ENCODE measurements around the gene TSPYL4. TPM values are rescaled to one million over a fixed set of nuclear protein-coding genes. Genes with fewer than 3 reads are reported as not detected.
A peak's percentile ranks its signal among the peaks of the same experiment; 100 is the strongest.
"Not testable (repeated sequence)": the region's sequence is repeated elsewhere in the genome, so short reads cannot be mapped to it uniquely, and the experiment has no call there.

Gene TSPYL4
- 10 to 100 TPM; 16.9 TPM for total RNA-seq

DNA sequence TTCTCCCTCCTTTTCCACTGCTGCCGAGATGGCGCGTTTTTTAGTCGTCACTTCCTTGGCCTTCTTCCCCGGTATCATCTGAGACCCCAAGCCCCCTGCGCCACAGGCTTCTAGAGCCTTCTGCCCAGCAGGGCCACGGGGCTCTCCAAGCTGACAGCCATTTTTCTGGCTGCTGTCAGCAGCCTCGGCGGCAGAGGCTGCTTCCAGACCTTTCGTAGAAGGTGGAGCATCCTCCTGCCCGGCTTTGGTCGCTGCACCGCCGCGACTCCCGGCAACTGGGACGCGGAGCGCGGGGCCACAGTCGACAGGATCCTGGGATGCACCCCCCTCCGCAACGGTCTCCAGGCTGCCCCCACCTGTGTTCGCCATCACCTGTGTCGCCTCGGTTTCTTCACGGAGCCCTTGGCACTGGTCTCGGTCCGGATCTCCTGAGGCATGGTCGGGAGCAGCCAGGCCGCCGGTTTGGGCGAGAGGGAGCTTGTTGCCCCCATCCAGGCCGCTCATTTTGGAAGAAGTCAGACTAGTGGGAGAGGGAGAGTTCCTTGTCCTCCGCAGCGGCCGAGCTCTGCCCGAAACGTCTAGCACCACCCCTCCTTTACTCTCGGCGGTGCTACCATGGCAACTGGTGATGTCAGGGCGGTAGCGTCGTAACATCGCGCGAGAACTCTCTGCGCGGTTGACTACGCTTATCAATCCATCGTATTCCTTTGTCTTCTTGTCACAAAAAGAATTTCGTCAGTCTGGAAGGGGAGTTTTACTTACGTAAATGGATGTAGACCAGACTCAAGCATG is at the start of gene TSPYL4:
TSPYL4 (minus strand) TSS at position 571 of the 792 bp plus-strand sequence; CDS start at position 504, 67 bp downstream.
- Mint-ChIP-seq H3K36me3 (ENCODE audit: low read depth) (peaks cover 8% of the 10 kb centered on the region), H3K4me3 (no peak within 1 kb of the TSS), H3K4me1 (peaks cover 17% of the 10 kb centered on the region), H3K27ac (no peak within 1 kb of the TSS), H3K9me3 (no peaks in the 10 kb centered on the region), H3K27me3 (no peaks in the 10 kb centered on the region)
- DNase-seq = peak; percentile 92
- ChIA-PET POLR2A (interaction anchor here (0.6 to 7.6 kb wide), 9 partner anchors 8 to 326 kb away, joined by 3 to 98 read pairs (median 4); partner anchors contain the start of genes NT5DC1, RWDD1 and TSPYL1), CTCF (interaction anchor here (0.7 to 2.7 kb wide), 10 partner anchors 8 to 318 kb away, joined by 3 to 12 read pairs (median 4); partner anchors contain the start of genes RWDD1 and TSPYL1)

DNA sequence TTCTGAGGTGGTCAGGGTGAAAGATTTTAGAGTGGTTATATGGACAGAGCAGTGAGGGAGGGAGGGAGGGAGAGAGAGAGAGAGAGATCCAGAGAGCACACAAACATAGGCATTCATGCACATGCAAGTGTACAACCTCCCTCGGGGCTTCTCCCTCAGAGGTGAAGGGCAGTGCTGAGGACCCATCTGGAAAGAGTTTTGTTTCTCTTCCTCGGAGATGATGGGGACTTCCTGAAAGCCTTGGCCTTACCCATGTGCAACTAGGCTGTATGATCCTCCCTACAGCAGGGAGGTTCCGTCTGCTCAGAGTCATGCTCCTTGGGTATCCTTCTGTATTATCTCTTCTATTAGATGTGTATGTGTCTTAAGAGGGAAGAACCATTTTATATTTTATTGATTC is 47.2 kb upstream of the TSPYL4 start:
- Mint-ChIP-seq H3K36me3 (ENCODE audit: low read depth) (no peaks in the 10 kb centered on the region), H3K4me3 (no peak overlapping the region), H3K27ac (no peak overlapping the region), H3K4me1 (no peaks in the 10 kb centered on the region), H3K27me3 (peaks cover 1% of the 10 kb centered on the region), H3K9me3 (peaks cover 3% of the 10 kb centered on the region)
- ChIA-PET POLR2A (no interaction called here), CTCF (no interaction called here)
- no peak for DNase-seq

DNA sequence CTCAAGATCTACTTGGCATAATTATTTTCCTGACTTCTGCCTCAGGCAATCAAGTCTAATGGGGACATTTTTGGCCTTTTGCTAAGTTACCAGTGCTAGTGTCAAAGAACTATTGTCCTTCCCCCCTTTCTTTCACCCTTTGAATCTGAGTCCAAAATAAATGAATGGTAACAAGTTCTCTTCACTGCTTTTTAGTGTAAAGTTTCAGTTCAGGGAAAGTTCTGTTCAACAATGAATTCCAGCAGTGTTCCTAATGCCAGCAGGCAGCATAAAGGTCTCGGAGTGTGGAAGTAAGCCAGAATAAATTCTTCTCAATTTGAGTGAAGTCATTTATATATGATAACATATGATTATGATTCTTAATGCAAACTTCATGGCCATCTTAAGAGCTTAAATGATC is 46.7 kb upstream of the TSPYL4 start:
- peaks cover 3% of the 10 kb centered on the region for H3K9me3 Mint-ChIP-seq
- CTCF ChIA-PET = no interaction called here

DNA sequence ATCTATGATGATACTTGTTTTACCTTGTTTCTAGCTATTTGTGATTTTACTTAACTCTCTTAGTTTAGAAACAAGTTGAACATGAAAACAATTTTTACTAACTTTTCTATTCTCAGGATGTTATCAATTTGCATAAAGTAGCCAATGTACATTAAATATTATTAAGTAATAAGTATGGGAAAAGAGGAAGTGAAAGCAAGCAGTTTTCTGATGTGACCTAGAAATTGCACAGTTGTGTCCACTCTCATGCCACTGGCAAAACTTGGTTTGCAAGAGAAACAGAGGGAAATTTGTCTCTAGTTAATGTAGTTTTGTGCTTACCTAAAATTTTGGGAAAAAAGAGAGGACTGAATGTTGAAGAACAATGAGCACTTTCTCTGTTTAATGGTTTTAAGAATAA is 45.1 kb upstream of the TSPYL4 start:
- Mint-ChIP-seq H3K36me3 (ENCODE audit: low read depth) (no peaks in the 10 kb centered on the region), H3K4me3 (no peak overlapping the region), H3K4me1 (no peaks in the 10 kb centered on the region), H3K27ac (no peak overlapping the region), H3K27me3 (peaks cover 3% of the 10 kb centered on the region), H3K9me3 (peaks cover 3% of the 10 kb centered on the region)
- ChIA-PET CTCF (interaction anchor here (1.3 kb wide), 1 partner anchor 235 kb away, joined by 4 read pairs; no protein-coding TSS in a partner anchor), POLR2A (no interaction called here)
- no peak for DNase-seq

More for the DNA sequence above, 46.7 kb upstream of the TSPYL4 start:
- DNase-seq = no peak
- no peaks in the 10 kb centered on the region for H3K4me1 Mint-ChIP-seq
- POLR2A ChIA-PET = no interaction called here
- H3K27me3 Mint-ChIP-seq = peaks cover 1% of the 10 kb centered on the region
- no peaks in the 10 kb centered on the region for H3K36me3 Mint-ChIP-seq (ENCODE audit: low read depth)
- H3K27ac Mint-ChIP-seq = no peak overlapping the region
- no peak overlapping the region for H3K4me3 Mint-ChIP-seq

DNA sequence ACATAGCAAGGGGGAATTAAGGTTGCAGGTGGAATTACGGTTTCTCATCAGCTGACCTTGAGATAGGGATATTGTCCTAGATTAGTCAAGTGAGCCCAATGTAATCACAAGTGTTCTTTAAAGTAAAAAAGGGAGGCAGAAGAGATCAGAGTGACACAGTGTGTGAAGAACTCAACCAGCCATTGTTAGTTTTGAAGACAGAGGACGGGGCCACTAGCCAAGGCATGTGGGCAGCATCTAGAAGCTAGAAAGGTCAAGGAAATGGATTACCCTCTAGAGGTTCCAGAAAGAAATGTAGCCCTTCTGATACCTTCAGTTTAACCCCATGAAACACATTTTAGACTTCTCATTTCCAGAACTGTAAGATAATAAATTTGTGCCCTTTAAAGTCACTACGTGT is 44.4 kb upstream of the TSPYL4 start:
- Mint-ChIP-seq H3K9me3 (peaks cover 3% of the 10 kb centered on the region), H3K27ac (no peak overlapping the region), H3K27me3 (peaks cover 3% of the 10 kb centered on the region), H3K4me3 (no peak overlapping the region), H3K36me3 (ENCODE audit: low read depth) (no peaks in the 10 kb centered on the region), H3K4me1 (no peaks in the 10 kb centered on the region)
- ChIA-PET POLR2A (no interaction called here), CTCF (interaction anchor here (1.3 kb wide), 1 partner anchor 236 kb away, joined by 4 read pairs; no protein-coding TSS in a partner anchor)
- DNase-seq = no peak

DNA sequence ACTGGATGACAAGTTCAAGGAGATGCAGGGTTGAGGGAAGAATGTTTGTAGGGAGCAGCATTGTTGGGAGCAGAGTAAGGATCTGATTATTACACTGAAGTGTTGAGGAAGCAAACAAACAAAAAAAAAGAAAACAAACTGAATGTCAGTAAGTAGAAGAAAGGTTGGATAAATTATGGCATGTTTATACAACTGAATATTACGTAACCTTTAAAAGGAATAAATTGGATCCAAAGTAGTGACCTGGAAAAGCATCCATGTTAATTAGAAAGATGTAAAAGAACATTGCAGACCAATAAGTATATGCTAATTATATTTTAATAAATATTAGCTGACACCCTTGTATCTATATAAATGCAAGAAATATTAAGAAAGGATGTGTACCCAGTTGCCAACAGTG is 38.7 kb upstream of the TSPYL4 start:
- POLR2A ChIA-PET = interaction anchor here (0.9 kb wide), 1 partner anchor 9 kb away, joined by 3 read pairs; no protein-coding TSS in a partner anchor

DNA sequence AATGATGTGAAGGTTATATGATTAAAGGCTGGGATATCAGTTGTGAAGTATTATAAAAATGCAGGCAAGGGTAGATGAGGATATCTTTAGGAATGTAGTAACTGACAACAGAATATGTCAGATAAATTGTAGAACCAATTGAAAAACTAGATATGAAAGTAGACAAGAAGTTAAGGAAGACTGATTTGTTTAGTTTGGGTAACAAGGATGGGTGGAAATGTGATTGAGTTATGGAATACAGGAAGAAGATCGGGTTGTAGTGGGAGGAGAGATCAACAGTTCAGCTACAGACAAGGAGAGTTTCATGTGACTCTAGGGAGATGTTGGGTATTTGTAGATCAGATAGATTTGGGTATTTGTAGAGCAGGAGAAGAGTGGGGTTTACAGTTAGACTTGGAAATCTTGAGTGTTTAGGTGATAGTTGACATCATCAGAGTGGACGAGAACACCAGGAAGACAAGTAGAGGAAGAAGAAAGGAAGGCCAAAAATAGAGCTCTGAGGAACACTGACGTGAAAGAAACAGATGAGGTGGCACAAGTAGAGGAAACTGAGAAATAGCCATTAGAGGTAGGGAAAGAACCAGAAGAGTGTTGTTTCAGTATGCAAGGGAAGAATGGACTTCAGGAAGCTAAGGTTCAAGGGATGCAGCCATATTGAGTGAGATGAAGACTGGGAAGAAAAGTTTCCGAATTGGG is 38.0 kb upstream of the TSPYL4 start:
- Mint-ChIP-seq H3K4me3 (no peak overlapping the region), H3K9me3 (no peaks in the 10 kb centered on the region), H3K36me3 (ENCODE audit: low read depth) (no peaks in the 10 kb centered on the region), H3K27ac (no peak overlapping the region), H3K27me3 (peaks cover 3% of the 10 kb centered on the region), H3K4me1 (no peaks in the 10 kb centered on the region)
- POLR2A ChIA-PET = no interaction called here
- CTCF ChIA-PET = interaction anchor here (1.5 to 1.8 kb wide), 2 partner anchors 243 to 271 kb away, joined by 5 to 6 read pairs; no protein-coding TSS in a partner anchor
- DNase-seq = no peak

More for the DNA sequence above, 38.7 kb upstream of the TSPYL4 start:
- H3K27ac Mint-ChIP-seq = no peak overlapping the region
- H3K36me3 Mint-ChIP-seq (ENCODE audit: low read depth) = no peaks in the 10 kb centered on the region
- no peak overlapping the region for H3K4me3 Mint-ChIP-seq
- H3K27me3 Mint-ChIP-seq = peaks cover 3% of the 10 kb centered on the region
- H3K4me1 Mint-ChIP-seq = no peaks in the 10 kb centered on the region
- no peak for DNase-seq
- H3K9me3 Mint-ChIP-seq = no peaks in the 10 kb centered on the region
- CTCF ChIA-PET = interaction anchor here (1.1 to 1.8 kb wide), 5 partner anchors 16 to 270 kb away, joined by 3 to 6 read pairs (median 4); no protein-coding TSS in a partner anchor

DNA sequence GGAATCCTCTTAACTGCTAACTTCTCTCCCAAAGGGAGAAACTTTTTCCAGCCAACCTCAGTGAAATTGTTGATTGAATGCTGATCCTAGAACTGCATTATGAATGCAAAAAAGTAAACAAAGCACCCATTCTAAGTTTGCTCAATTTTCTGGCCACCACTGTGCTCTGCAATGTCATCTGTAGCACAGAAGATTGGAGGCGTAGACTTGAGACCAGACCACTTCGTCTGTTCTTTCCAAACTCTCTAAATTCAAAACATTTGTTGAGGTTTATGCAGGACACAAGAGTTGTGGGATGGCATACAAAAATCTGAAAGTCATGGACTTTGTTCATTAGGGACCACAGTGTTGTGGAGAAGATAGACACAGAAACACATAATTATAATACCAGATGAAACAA is 36.9 kb upstream of the TSPYL4 start:
- ChIA-PET POLR2A (no interaction called here), CTCF (no interaction called here)
- H3K4me3 Mint-ChIP-seq = no peak overlapping the region
- no peak for DNase-seq
- no peak overlapping the region for H3K27ac Mint-ChIP-seq
- H3K36me3 Mint-ChIP-seq (ENCODE audit: low read depth) = no peaks in the 10 kb centered on the region
- H3K9me3 Mint-ChIP-seq = no peaks in the 10 kb centered on the region
- no peaks in the 10 kb centered on the region for H3K4me1 Mint-ChIP-seq
- H3K27me3 Mint-ChIP-seq = peaks cover 3% of the 10 kb centered on the region

DNA sequence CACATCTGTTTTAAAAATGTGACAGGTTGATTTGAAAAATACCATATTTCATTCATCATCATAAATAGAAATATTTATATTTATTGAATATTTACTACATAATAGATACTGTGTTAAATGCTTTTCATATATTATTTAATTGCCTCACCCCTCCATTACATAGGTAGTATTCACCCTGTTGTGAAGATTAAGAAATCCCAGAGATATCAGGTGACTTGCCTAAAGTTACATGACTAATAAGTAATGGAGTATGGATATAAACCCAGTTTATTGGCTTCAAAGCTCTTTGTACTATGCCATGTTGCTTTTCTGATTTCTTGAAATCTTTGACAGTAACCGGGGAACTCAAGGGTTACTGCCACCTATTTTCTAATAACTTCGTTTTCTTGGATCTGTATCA is 36.0 kb upstream of the TSPYL4 start:
- H3K27me3 Mint-ChIP-seq = peaks cover under 1% of the 10 kb centered on the region
- POLR2A ChIA-PET = interaction anchor here (3.3 kb wide), 1 partner anchor 11 kb away, joined by 18 read pairs; the partner anchor contains the start of gene TSPYL1
- no peaks in the 10 kb centered on the region for H3K36me3 Mint-ChIP-seq (ENCODE audit: low read depth)
- H3K27ac Mint-ChIP-seq = no peak overlapping the region
- no peaks in the 10 kb centered on the region for H3K4me1 Mint-ChIP-seq
- H3K9me3 Mint-ChIP-seq = no peaks in the 10 kb centered on the region
- CTCF ChIA-PET = interaction anchor here (4.9 kb wide), 1 partner anchor 244 kb away, joined by 60 read pairs; no protein-coding TSS in a partner anchor
- no peak for DNase-seq
- H3K4me3 Mint-ChIP-seq = no peak overlapping the region

DNA sequence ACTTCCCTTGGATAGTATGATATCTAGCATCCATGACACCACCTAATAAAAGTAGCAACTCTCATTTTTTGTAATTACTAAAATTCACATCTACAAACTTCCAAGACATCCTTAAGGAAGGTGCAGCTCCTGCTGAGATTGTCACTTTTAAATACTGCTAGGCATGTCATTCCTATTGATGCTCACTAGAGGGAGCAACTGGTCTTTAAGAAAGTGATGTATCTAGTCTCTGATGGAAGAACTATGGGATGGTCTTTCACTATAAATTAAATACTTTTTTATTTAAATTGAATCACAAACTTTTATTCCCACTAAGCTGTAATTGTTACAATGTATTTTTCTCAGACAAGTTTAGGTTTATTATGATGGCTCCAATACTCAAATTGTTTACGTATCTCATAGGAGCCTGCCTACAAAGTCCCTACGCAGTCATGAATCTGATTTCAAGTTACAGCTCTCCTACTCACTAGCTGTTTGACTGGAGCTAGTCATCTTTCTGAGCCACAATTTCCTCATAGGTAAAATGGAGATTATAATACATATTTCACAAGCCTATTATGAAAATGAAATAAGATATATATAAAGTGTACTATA is 33.9 kb upstream of the TSPYL4 start:
- Mint-ChIP-seq H3K4me1 (no peaks in the 10 kb centered on the region), H3K27me3 (no peaks in the 10 kb centered on the region), H3K36me3 (ENCODE audit: low read depth) (no peaks in the 10 kb centered on the region), H3K9me3 (no peaks in the 10 kb centered on the region), H3K4me3 (no peak overlapping the region), H3K27ac (no peak overlapping the region)
- ChIA-PET CTCF (interaction anchor here (0.6 to 4.9 kb wide), 30 partner anchors 8 to 343 kb away, joined by 3 to 60 read pairs (median 4); partner anchors contain the start of genes RWDD1, TRAPPC3L, TSPYL1 and TSPYL4), POLR2A (interaction anchor here (1.7 to 3.3 kb wide), 2 partner anchors 9 to 283 kb away, joined by 3 to 18 read pairs; partner anchors contain the start of genes RWDD1 and TSPYL1)
- DNase-seq = no peak

DNA sequence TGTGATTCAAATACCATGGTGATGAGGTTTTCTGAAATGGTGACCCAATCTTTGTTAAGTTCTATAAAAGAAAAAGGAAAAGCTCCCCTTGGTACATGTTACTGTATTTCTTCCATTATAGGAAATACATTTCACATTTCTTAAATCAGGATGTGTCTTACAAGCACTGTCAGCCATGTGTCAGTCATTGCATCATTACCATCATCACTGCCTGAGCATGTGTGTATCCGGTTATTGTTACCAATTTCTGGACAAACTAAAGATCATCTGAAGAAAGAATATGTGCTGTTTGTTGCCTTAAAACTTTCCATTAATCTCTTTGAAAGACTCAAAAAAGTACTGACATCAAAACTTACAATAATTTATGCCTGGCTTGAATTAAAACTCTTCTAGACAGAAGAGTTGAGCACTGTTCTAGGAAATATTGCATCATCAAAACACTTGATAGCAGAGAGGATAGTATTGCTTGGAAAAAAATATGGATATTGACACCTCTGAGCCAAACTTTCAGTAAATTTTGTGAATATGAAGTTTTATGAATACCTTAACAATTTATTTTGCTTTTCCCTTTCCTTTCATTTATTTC is 33.0 kb upstream of the TSPYL4 start:
- POLR2A ChIA-PET = interaction anchor here (1.7 to 3.3 kb wide), 2 partner anchors 8 to 284 kb away, joined by 3 to 18 read pairs; partner anchors contain the start of genes RWDD1 and TSPYL1
- Mint-ChIP-seq H3K36me3 (ENCODE audit: low read depth) (no peaks in the 10 kb centered on the region), H3K9me3 (no peaks in the 10 kb centered on the region), H3K27me3 (no peaks in the 10 kb centered on the region), H3K4me3 (no peak overlapping the region), H3K27ac (no peak overlapping the region), H3K4me1 (no peaks in the 10 kb centered on the region)
- CTCF ChIA-PET = interaction anchor here (0.7 to 4.9 kb wide), 19 partner anchors 18 to 344 kb away, joined by 3 to 60 read pairs (median 5); partner anchors contain the start of genes RWDD1 and TSPYL4
- DNase-seq = no peak

DNA sequence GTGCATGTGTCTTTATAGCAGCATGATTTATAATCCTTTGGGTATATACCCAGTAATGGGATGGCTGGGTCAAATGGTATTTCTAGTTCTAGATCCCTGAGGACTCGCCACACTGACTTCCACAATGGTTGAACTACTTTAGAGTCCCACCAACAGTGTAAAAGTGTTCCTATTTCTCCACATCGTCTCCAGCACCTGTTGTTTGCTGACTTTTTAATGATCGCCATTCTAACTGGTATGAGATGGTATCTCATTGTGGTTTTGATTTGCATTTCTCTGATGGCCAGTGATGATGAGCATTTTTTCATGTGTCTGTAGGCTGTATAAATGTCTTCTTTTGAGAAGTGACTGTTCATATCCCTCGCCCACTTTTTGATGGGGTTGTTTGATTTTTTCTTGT is 31.1 kb upstream of the TSPYL4 start:
- DNase-seq; H3K9me3 Mint-ChIP-seq; H3K27me3 Mint-ChIP-seq; H3K27ac Mint-ChIP-seq; POLR2A ChIA-PET; H3K4me3 Mint-ChIP-seq; H3K36me3 Mint-ChIP-seq (ENCODE audit: low read depth); CTCF ChIA-PET: not testable (repeated sequence)
- H3K4me1 Mint-ChIP-seq = peaks cover 14% of the 10 kb centered on the region

Measured in activated CD4-positive, alpha-beta memory T cell treated with anti-CD3 and anti-CD28 coated beads, Interleukin-2, amount 10 ng/mL, durations not matched to agents 7 days and 5 days (primary cell).